OCI-LY3 (cell line): ENCODE measurements around the gene ZNF358.

ENCODE experiments used
- H2AFZ ChIP-seq: fragments of 200-600, 300-600 bp; shearing (Covaris generic); 2 replicates; pipeline ENCODE4 v1.6.0; 2014; ENCODE audit warnings: antibody characterized with exemption, low read depth, low read length
- H3K27ac ChIP-seq: fragments of 200-600, 300-600 bp; sonication (generic); 2 replicates; pipeline ENCODE4 v1.5.1; 2014; ENCODE audit warnings: mild to moderate bottlenecking, low read length, moderate library complexity, mixed read lengths
- H3K27me3 ChIP-seq: fragments of 200-600, 300-600 bp; sonication (generic); 2 replicates; pipeline ENCODE4 v1.6.1; 2014; ENCODE audit warnings: low read depth, low read length, mixed read lengths
- H3K36me3 ChIP-seq: fragments of 200-600, 300-600 bp; sonication (generic); replicated peaks from 2 replicates; pipeline ENCODE3; 2014; ENCODE audit warnings: low read depth, low read length, mixed read lengths
- H3K4me1 ChIP-seq: fragments of 300-600, 200-600 bp; sonication (generic); 2 replicates; pipeline ENCODE4 v1.6.1; 2014; ENCODE audit warnings: low read length, mixed read lengths
- H3K4me2 ChIP-seq: fragments of 200-600, 300-600 bp; sonication (generic); 2 replicates; pipeline ENCODE4 v1.6.1; 2014; ENCODE audit warnings: low read length, mixed read lengths
- H3K4me3 ChIP-seq: fragments of 300-600, 200-600 bp; sonication (generic); 2 replicates; pipeline ENCODE4 v1.5.1; 2014; ENCODE audit warnings: antibody characterized with exemption, mild to moderate bottlenecking, low read length, moderate library complexity
- H3K79me2 ChIP-seq: fragments of 300-600, 200-600 bp; shearing (Covaris generic); 2 replicates; pipeline ENCODE4 v1.6.1; 2014; ENCODE audit warnings: mild to moderate bottlenecking, low read length, mixed read lengths
- H3K9ac ChIP-seq: fragments of 300-600, 200-600 bp; shearing (Covaris generic); 2 replicates; pipeline ENCODE4 v1.6.0; 2014; ENCODE audit warnings: mild to moderate bottlenecking, low read length, moderate library complexity
- H3K9me3 ChIP-seq: fragments of 200-600, 300-600 bp; shearing (Covaris generic); 2 replicates; pipeline ENCODE4 v1.6.1; 2014; ENCODE audit warnings: low read length, mixed read lengths; ENCODE audit not compliant: insufficient read depth
- H4K20me1 ChIP-seq: fragments of 200-600, 300-600 bp; sonication (generic); 2 replicates; pipeline ENCODE4 v1.6.1; 2016; ENCODE audit warnings: low read length, mixed read lengths; ENCODE audit not compliant: insufficient read depth
- CTCF ChIP-seq: fragments of 200-600, 300-600 bp; sonication (generic); IDR thresholded peaks from 2 replicates; pipeline ENCODE4 v1.5.1; 2014; ENCODE audit warnings: antibody characterized with exemption, low read length, low read depth
- EZH2phosphoT487 ChIP-seq: fragments of 200-600 bp; shearing (Covaris generic); IDR thresholded peaks from 2 replicates; pipeline ENCODE4 v1.6.1; 2018; ENCODE audit warnings: antibody characterized with exemption, mixed run types, low read depth

The ZNF358 gene

GRCh38 chr19:7524992-7525739 is 9.3 kb downstream of the ZNF358 start:
- Histone ChIP-seq H3K36me3 (no peaks in the 10 kb centered on the region), H3K4me1 (peaks cover 11% of the 10 kb centered on the region), H3K27me3 (no peaks in the 10 kb centered on the region), H3K9me3 (no peaks in the 10 kb centered on the region), H4K20me1 (no peaks in the 10 kb centered on the region), H3K79me2 (0 out of 2 replicates have a peak, but pooled peaks cover 5% of the 10 kb centered on the region), H2AFZ (no peak overlapping the region), H3K4me3 (no peak overlapping the region), H3K4me2 (no peak overlapping the region), H3K9ac (no peak overlapping the region), H3K27ac (no peak overlapping the region)
- TF ChIP-seq EZH2phosphoT487 (no peak), CTCF (no peak)

DNA sequence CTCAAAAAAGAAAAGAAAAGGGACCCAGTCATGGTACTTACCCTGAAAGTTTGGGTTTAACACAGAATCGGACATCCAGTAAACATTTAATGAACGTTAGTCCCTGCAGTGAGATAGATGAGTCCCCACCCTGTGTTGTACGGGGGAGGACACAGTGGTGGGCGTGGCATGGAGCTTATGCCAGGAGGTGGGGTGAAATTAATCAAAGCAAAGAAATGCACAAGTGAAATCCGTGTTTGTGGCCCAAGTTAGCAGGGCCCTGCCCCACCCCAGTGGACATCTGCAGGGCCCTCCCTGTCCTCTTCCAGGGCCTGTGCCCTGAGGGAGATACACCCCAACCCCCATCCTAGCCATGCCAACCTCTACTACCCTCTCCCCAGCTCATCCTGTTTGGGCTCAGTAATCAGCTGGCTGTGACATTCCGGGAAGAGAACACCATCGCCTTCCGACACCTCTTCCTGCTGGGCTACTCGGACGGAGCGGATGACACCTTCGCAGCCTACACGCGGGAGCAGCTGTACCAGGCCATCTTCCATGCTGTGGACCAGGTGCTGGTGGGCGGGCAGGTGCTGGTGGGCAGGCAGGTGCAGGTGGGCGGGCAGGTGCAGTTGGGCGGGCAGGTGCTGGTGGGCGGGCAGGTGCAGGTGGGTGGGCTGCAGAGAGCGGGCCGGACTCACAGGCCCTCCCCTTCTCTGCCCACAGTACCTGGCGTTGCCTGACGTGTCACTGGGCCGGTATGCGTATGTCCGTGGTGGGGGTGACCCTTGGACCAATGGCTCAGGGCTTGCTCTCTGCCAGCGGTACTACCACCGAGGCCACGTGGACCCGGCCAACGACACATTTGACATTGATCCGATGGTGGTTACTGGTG is 10.4 kb downstream of the ZNF358 start:
- H3K4me2 ChIP-seq = no peak overlapping the region
- 0 out of 2 replicates have a peak, but pooled peaks cover 5% of the 10 kb centered on the region for H3K79me2 ChIP-seq
- H3K27ac ChIP-seq = no peak overlapping the region
- peaks cover 11% of the 10 kb centered on the region for H3K4me1 ChIP-seq
- H2AFZ ChIP-seq = no peak overlapping the region
- no peaks in the 10 kb centered on the region for H3K36me3 ChIP-seq
- H3K27me3 ChIP-seq = no peaks in the 10 kb centered on the region
- no peak overlapping the region for H3K9ac ChIP-seq
- H3K4me3 ChIP-seq = no peak overlapping the region
- H4K20me1 ChIP-seq = no peaks in the 10 kb centered on the region
- TF ChIP-seq CTCF (no peak), EZH2phosphoT487 (no peak)
- H3K9me3 ChIP-seq = no peaks in the 10 kb centered on the region

DNA sequence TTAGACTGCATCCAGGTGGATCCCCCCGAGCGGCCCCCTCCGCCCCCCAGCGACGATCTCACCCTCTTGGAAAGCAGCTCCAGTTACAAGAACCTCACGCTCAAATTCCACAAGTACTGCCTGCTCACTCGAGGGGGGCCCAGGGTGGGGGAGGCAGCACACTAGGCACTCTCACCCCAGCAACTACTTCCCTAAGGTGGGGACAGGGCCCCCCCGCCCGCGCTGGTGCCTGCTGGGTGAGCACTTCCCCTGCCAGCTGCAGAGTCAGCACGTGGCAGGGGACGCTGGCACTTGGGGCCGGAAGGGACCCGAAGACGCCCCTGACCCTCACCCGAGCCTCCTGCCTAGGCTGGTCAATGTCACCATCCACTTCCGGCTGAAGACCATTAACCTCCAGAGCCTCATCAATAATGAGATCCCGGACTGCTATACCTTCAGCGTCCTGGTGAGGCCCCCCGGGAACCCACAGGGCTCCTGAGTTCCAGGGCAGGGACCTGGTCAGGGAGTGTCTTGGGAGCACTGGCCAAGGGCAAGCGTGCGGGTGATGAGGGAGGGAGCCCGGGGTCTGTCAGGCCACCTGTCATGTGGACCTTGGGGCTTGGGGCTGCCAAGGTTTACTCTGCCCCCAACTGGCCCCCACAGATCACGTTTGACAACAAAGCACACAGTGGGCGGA is 11.8 kb downstream of the ZNF358 start:
- Histone ChIP-seq H3K9ac (no peak overlapping the region), H3K4me1 (peaks cover 7% of the 10 kb centered on the region), H3K36me3 (no peaks in the 10 kb centered on the region), H3K4me3 (no peak overlapping the region), H3K27me3 (no peaks in the 10 kb centered on the region), H4K20me1 (no peaks in the 10 kb centered on the region), H3K79me2 (0 out of 2 replicates have a peak, but pooled peaks cover 5% of the 10 kb centered on the region), H3K4me2 (no peak overlapping the region), H3K27ac (no peak overlapping the region), H2AFZ (no peak overlapping the region), H3K9me3 (no peaks in the 10 kb centered on the region)
- TF ChIP-seq CTCF (no peak), EZH2phosphoT487 (no peak)

DNA sequence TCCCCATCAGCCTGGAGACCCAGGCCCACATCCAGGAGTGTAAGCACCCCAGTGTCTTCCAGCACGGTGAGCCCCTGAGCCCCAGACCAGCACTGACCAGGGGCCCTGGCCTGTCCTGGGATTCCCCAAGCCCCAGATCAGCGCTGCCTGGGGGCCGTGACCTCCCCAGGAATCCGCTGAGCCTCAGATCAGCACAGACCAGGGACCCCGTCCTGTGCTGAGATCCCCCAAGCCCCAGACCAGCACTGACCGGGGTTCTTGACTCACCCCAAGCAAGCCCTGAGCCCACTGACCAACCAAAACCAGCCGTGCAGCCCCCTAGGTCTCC is 12.3 kb downstream of the ZNF358 start:
- Histone ChIP-seq H3K9me3 (no peaks in the 10 kb centered on the region), H3K9ac (no peak overlapping the region)

More for the DNA sequence above, 12.3 kb downstream of the ZNF358 start:
- H3K4me3 ChIP-seq = no peak overlapping the region
- no peak overlapping the region for H3K4me2 ChIP-seq
- TF ChIP-seq CTCF = no peak
- TF ChIP-seq EZH2phosphoT487 = no peak
- peaks cover 5% of the 10 kb centered on the region for H3K4me1 ChIP-seq
- 0 out of 2 replicates have a peak, but pooled peaks cover 1% of the 10 kb centered on the region for H3K79me2 ChIP-seq
- H2AFZ ChIP-seq = no peak overlapping the region
- H3K27me3 ChIP-seq = no peaks in the 10 kb centered on the region
- no peaks in the 10 kb centered on the region for H4K20me1 ChIP-seq
- H3K36me3 ChIP-seq = no peaks in the 10 kb centered on the region
- no peak overlapping the region for H3K27ac ChIP-seq
